ENCODE results near the gene CDKAL1.

DNA sequence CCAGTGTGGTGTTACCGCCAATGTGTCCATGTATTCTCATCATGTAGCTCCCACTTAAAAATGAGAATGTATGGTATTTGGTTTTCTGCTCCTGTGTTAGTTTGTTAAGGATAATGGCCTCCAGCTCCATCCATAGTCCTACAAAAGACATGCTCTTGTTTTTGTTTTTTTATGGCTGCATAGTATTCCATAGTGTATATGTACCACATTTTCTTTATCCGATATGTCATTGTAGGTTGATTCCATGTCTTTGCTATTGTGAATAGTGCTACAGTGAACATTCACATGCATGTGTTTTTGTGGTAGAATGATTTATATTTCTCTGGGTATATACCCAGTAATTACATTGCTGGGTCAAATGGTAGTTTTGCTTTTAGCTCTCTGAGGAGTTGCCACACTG, 207.2 kb downstream of the CDKAL1 start:
- no peak for TF ChIP-seq POLR2A (IDR thresholded peaks at IDR 0.05; ENCODE audit: low read depth, low read length)
- TF ChIP-seq TAF1 (IDR thresholded peaks at IDR 0.05; ENCODE audit: low read depth, low read length) = no peak
- TF ChIP-seq PAX5 (IDR thresholded peaks at IDR 0.05; ENCODE audit: insufficient read depth, low read length, severe bottlenecking) = no peak
